ENCODE data around the gene PHC3.

Gene PHC3

DNA sequence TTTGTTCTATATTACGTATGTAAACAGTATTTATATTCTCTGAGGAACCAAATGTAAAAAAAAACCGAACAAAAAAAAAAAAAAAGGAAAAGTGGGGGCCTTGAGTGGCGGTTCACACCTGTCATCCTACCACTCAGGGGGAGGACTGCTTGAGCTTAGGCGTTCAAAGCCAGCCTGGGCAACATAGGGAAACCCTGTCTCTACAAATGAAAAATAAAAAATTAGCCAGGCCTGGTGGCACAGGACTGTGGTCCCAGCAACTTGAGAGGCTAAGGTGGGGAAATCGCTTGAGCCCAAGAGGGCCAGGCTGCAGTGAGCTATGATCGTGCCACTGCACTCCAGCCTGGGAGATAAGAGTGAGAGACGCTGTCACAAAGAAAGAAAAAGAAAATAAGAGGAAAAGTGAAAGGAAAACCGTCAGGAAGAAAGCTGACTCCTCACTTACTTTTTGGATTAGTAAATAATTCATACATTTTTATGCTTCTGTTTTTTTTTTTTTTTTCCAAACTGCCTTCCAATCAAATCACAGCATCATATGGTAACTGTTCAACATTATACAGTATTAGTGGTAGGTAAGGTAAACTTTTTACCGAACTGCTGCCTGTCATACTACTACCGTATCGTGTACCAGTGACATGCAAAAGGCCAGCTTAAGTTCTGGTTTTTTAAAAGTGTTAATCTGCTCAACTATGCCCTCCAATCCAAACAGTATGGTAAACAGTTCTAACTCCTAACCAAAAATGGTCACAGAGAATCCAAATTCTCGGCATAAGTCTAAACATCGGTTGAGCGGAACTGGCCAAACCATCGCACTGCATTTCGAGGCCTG lies 1.2 kb downstream of the PHC3 start:
- Histone ChIP-seq H3K4me3 (ENCODE audit: low read depth, low read length) (peak overlapping the region; percentile 100), H3K27me3 (ENCODE audit: control insufficient read depth, insufficient read depth, low read length) (no peaks in the 10 kb centered on the region), H3K9ac (ENCODE audit: low read depth, low read length) (peak overlapping the region; percentile 93), H3K9me3 (ENCODE audit: control insufficient read depth, insufficient read depth, low read length) (no peaks in the 10 kb centered on the region), H3K36me3 (ENCODE audit: control insufficient read depth, insufficient read depth, low read length) (peaks cover 35% of the 10 kb centered on the region), H3K27ac (ENCODE audit: low read depth, low read length) (peak overlapping the region; percentile 76), H3K4me1 (ENCODE audit: control insufficient read depth, insufficient read depth, low read length) (peaks cover 13% of the 10 kb centered on the region)

DNA sequence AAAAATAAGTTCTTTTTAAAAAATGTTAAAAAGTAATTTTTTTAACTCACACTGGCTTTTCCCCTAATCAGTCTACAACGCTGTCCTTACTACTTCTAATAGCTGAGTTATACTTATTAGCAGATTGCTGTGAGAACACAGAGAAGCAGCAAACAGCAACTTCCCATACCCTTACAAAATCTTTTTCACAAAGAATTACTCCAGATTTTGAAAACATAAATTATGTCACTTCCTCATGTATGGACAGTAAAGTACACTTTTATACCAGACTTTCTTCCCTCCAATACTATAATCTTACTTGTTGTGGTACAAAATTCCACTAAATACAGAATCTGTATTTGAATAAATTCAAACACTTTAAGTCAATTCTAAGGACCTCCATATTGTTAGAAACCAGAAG lies 2.1 kb downstream of the PHC3 start:
- Histone ChIP-seq H3K4me1 (ENCODE audit: control insufficient read depth, insufficient read depth, low read length) (peaks cover 13% of the 10 kb centered on the region), H3K9ac (ENCODE audit: low read depth, low read length) (0 out of 2 replicates have a peak overlapping the region, but pooled peaks have one; percentile 14), H3K9me3 (ENCODE audit: control insufficient read depth, insufficient read depth, low read length) (no peaks in the 10 kb centered on the region), H3K27ac (ENCODE audit: low read depth, low read length) (no peak overlapping the region), H3K36me3 (ENCODE audit: control insufficient read depth, insufficient read depth, low read length) (peaks cover 43% of the 10 kb centered on the region), H3K27me3 (ENCODE audit: control insufficient read depth, insufficient read depth, low read length) (no peaks in the 10 kb centered on the region), H3K4me3 (ENCODE audit: low read depth, low read length) (peak overlapping the region; percentile 100; the same call in 1 of the 2 replicates)

DNA sequence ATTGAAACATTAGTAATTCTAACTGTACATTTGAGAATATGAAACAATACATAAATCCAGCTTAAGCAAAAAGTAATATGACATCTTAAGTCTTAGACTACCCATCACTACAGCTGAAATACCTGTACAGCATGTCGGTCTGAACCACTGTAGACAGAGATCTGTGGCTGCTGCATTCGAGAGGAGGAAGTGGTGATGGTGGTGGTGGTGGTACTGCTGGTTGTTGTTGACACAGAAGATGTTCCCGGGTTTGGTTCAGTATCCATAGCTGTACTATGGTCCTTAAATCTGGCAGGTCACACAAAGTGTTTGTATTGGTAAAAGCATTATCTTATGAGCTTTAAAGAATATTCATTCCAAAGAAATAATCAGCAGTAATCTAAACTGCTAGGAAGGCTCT lies 2.9 kb downstream of the PHC3 start:
- Histone ChIP-seq H3K36me3 (ENCODE audit: control insufficient read depth, insufficient read depth, low read length) (peaks cover 50% of the 10 kb centered on the region), H3K4me3 (ENCODE audit: low read depth, low read length) (no peak overlapping the region), H3K27ac (ENCODE audit: low read depth, low read length) (no peak overlapping the region), H3K4me1 (ENCODE audit: control insufficient read depth, insufficient read depth, low read length) (peaks cover 13% of the 10 kb centered on the region), H3K9ac (ENCODE audit: low read depth, low read length) (no peak overlapping the region), H3K9me3 (ENCODE audit: control insufficient read depth, insufficient read depth, low read length) (no peaks in the 10 kb centered on the region), H3K27me3 (ENCODE audit: control insufficient read depth, insufficient read depth, low read length) (no peaks in the 10 kb centered on the region)

DNA sequence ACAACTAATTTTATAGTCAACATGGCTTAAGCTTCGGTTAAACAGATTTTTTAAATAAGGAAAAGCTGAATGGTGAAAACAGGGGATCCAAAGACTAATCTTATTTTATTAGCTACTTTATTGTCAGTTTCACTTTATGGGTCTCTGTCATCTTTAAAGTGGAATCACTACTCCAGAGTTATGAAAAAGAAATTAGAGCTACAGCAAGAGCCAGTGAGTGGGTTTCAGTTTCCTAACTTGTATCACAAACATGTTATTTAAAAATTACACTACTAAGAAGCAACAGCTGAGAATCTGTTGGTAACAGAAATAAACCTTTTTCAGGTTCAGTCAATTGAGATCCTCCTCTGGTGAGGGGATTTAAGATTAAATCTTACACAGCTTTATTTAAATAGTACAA lies 10.0 kb downstream of the PHC3 start:
- Histone ChIP-seq H3K36me3 (ENCODE audit: control insufficient read depth, insufficient read depth, low read length) (peaks cover 89% of the 10 kb centered on the region), H3K4me3 (ENCODE audit: low read depth, low read length) (no peak overlapping the region), H3K4me1 (ENCODE audit: control insufficient read depth, insufficient read depth, low read length) (no peaks in the 10 kb centered on the region), H3K27me3 (ENCODE audit: control insufficient read depth, insufficient read depth, low read length) (no peaks in the 10 kb centered on the region), H3K27ac (ENCODE audit: low read depth, low read length) (no peak overlapping the region), H3K9me3 (ENCODE audit: control insufficient read depth, insufficient read depth, low read length) (no peaks in the 10 kb centered on the region), H3K9ac (ENCODE audit: low read depth, low read length) (no peak overlapping the region)

DNA sequence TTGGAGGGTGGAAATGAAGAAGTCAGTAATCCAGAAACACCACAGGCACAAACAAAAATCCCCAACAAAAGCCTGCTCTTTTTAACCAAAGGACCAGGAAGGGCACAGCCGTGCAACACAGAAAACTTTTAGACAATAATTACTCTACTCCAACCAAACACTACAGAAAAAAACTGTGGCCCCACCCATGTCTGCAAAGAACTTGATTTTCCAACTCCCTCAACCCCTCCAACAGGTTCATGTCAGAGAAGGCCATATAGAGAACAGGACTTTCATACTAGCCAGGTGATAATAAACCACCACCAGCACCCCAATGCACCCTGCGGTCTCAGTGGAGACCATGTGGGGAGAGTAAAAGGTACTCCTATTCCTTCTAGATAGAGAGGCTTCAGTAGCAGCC lies 16.8 kb downstream of the PHC3 start:
- H3K9ac ChIP-seq (ENCODE audit: low read depth, low read length), result no peak overlapping the region

DNA sequence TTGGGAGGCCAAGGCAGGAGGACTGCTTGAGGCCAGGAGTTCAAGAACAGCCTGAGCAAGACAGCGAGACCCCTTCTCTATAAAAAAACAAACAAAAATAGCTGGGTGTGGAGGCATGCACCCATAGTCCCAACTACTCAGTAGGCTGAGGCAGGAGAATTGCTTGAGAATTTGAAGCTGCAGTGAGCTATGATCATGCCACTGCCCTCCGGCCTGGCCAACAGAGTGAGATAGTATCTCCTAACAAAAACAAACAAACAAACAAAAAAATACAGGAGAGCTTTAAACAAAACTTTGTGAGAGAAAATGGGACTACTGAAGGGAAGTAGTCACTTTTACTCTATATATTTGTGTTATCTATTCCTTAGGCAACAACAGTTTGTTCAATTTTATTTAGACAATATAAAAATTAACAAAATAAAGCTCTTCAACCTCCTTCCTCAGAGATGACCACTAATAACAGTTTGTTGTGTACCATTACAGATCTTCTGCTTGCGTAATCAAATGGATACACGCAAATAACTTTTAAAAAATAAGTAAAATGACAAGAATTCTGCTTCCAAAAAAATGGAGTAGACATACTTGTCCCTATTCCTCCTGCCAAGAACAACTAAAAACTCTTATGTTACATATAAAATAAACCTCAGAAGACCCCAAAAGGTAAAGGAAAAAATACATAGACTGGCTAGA lies 17.4 kb downstream of the PHC3 start:
- Histone ChIP-seq H3K27ac (ENCODE audit: low read depth, low read length) (no peak overlapping the region), H3K9ac (ENCODE audit: low read depth, low read length) (no peak overlapping the region), H3K27me3 (ENCODE audit: control insufficient read depth, insufficient read depth, low read length) (no peaks in the 10 kb centered on the region), H3K4me3 (ENCODE audit: low read depth, low read length) (no peak overlapping the region), H3K36me3 (ENCODE audit: control insufficient read depth, insufficient read depth, low read length) (peaks cover 49% of the 10 kb centered on the region), H3K9me3 (ENCODE audit: control insufficient read depth, insufficient read depth, low read length) (no peaks in the 10 kb centered on the region), H3K4me1 (ENCODE audit: control insufficient read depth, insufficient read depth, low read length) (no peaks in the 10 kb centered on the region)

More for the DNA sequence above, 16.8 kb downstream of the PHC3 start:
- H3K27ac ChIP-seq (ENCODE audit: low read depth, low read length), result no peak overlapping the region
- H3K4me1 ChIP-seq (ENCODE audit: control insufficient read depth, insufficient read depth, low read length), result no peaks in the 10 kb centered on the region
- H3K27me3 ChIP-seq (ENCODE audit: control insufficient read depth, insufficient read depth, low read length), result no peaks in the 10 kb centered on the region
- peaks cover 55% of the 10 kb centered on the region for H3K36me3 ChIP-seq (ENCODE audit: control insufficient read depth, insufficient read depth, low read length)
- no peaks in the 10 kb centered on the region for H3K9me3 ChIP-seq (ENCODE audit: control insufficient read depth, insufficient read depth, low read length)
- H3K4me3 ChIP-seq (ENCODE audit: low read depth, low read length), result no peak overlapping the region

DNA sequence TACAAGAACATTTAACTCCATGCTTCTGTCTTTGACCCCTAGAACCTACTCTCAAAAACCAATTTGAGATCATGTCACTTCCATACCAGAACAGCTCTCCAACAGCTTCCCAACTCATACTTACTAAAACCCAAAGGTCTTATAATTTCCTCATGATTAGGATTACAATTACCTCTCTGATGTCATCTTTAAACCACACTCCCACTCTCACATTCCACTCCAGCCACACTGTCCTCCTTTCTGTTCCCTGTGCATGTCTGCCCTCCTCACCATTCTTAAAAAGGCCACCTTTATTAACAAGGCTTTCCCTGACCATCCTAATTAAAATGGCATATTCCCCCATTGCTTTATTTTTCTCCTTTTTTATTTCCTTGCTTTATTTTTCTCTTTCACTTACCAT lies 18.9 kb downstream of the PHC3 start:
- Histone ChIP-seq H3K27me3 (ENCODE audit: control insufficient read depth, insufficient read depth, low read length) (no peaks in the 10 kb centered on the region), H3K4me1 (ENCODE audit: control insufficient read depth, insufficient read depth, low read length) (no peaks in the 10 kb centered on the region), H3K36me3 (ENCODE audit: control insufficient read depth, insufficient read depth, low read length) (peaks cover 35% of the 10 kb centered on the region), H3K9me3 (ENCODE audit: control insufficient read depth, insufficient read depth, low read length) (no peaks in the 10 kb centered on the region), H3K4me3 (ENCODE audit: low read depth, low read length) (no peak overlapping the region), H3K27ac (ENCODE audit: low read depth, low read length) (no peak overlapping the region), H3K9ac (ENCODE audit: low read depth, low read length) (no peak overlapping the region)

DNA sequence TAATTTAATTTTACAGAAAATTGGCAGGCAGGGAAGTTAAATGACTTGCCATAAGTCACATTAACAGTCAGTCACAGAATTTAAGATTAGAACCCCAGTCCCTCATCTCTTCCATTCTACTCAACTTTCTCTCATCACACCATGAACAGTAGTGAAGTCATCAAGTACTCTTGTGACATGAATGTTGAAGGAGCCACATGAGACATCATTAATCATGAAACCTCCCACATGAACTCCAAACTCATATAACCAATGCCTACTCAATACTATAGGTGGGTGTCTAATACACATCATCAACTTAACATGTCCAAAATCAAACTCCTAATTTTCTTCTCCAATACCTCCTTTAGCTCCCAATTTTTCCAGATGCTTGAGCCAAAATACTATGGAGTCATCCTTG lies 19.5 kb downstream of the PHC3 start:
- H3K9me3 ChIP-seq (ENCODE audit: control insufficient read depth, insufficient read depth, low read length), result no peaks in the 10 kb centered on the region
- no peak overlapping the region for H3K27ac ChIP-seq (ENCODE audit: low read depth, low read length)
- H3K4me1 ChIP-seq (ENCODE audit: control insufficient read depth, insufficient read depth, low read length), result no peaks in the 10 kb centered on the region
- peaks cover 39% of the 10 kb centered on the region for H3K36me3 ChIP-seq (ENCODE audit: control insufficient read depth, insufficient read depth, low read length)
- no peaks in the 10 kb centered on the region for H3K27me3 ChIP-seq (ENCODE audit: control insufficient read depth, insufficient read depth, low read length)
- no peak overlapping the region for H3K9ac ChIP-seq (ENCODE audit: low read depth, low read length)
- H3K4me3 ChIP-seq (ENCODE audit: low read depth, low read length), result no peak overlapping the region

DNA sequence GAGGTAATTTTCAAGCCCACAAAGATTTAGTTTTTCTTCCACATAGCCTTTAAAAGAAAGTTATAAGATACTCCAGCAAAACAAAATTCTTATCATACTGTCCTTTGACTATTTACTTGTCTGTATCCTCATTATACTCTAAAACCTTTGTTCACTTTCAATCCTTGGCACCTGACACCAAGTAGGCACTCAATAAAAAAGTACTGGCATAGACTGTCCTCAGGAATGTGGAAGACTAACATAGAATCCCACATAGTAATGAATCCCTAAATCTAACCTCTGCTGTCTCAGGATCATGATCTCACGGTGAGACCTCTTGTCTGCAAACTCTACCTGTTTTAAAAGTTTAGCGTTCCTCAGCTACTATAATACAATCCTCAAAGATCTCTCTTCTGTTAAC lies 21.6 kb downstream of the PHC3 start:
- no peaks in the 10 kb centered on the region for H3K4me1 ChIP-seq (ENCODE audit: control insufficient read depth, insufficient read depth, low read length)
- H3K4me3 ChIP-seq (ENCODE audit: low read depth, low read length), result no peak overlapping the region
- no peaks in the 10 kb centered on the region for H3K27me3 ChIP-seq (ENCODE audit: control insufficient read depth, insufficient read depth, low read length)
- H3K9ac ChIP-seq (ENCODE audit: low read depth, low read length), result no peak overlapping the region
- no peaks in the 10 kb centered on the region for H3K9me3 ChIP-seq (ENCODE audit: control insufficient read depth, insufficient read depth, low read length)
- H3K36me3 ChIP-seq (ENCODE audit: control insufficient read depth, insufficient read depth, low read length), result peaks cover 30% of the 10 kb centered on the region
- H3K27ac ChIP-seq (ENCODE audit: low read depth, low read length), result no peak overlapping the region

DNA sequence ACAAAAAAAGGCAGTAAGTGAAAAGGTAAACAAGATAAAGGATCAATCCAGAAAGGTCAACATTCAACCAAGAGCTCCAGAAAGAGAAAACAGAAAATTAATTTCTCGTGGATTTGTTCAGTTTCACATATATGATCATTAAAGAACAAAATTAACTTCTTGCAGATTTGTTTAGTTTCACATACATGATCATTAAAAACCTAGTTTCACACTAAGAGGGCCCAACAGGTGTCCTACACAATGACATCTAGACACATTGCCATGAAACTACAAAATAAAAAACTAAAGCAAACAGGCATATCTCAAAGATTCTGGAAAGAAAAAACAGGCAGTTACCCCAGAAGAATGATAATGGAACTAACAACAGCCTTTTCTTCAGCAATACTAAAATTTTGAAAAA lies 22.1 kb downstream of the PHC3 start:
- Histone ChIP-seq H3K4me3 (ENCODE audit: low read depth, low read length) (no peak overlapping the region), H3K27ac (ENCODE audit: low read depth, low read length) (no peak overlapping the region), H3K36me3 (ENCODE audit: control insufficient read depth, insufficient read depth, low read length) (peaks cover 30% of the 10 kb centered on the region), H3K9ac (ENCODE audit: low read depth, low read length) (no peak overlapping the region), H3K4me1 (ENCODE audit: control insufficient read depth, insufficient read depth, low read length) (no peaks in the 10 kb centered on the region), H3K9me3 (ENCODE audit: control insufficient read depth, insufficient read depth, low read length) (no peaks in the 10 kb centered on the region), H3K27me3 (ENCODE audit: control insufficient read depth, insufficient read depth, low read length) (no peaks in the 10 kb centered on the region)

DNA sequence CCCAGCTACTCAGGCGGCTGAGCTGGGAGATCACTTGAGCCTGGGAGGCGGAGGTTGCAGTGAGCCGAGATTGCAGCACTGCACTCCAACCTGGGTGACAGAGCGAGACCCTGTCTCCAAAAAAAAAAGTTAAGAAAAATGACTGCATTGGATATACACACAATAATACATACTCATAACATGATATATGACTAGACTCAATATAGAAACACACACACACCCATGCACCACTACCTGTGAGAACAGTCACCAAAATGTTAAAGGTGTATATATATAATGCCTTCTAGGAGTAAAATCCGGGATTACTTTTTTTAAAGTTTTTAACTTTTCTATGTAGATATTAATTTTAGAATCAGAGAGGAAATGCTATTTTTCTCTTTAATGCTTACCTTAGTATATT lies 25.9 kb downstream of the PHC3 start:
- Histone ChIP-seq H3K9me3 (ENCODE audit: control insufficient read depth, insufficient read depth, low read length) (no peaks in the 10 kb centered on the region), H3K9ac (ENCODE audit: low read depth, low read length) (no peak overlapping the region), H3K4me1 (ENCODE audit: control insufficient read depth, insufficient read depth, low read length) (peaks cover 3% of the 10 kb centered on the region; the same call in 1 of the 2 replicates), H3K27me3 (ENCODE audit: control insufficient read depth, insufficient read depth, low read length) (no peaks in the 10 kb centered on the region), H3K36me3 (ENCODE audit: control insufficient read depth, insufficient read depth, low read length) (peaks cover 6% of the 10 kb centered on the region; the same call in 1 of the 2 replicates), H3K4me3 (ENCODE audit: low read depth, low read length) (no peak overlapping the region), H3K27ac (ENCODE audit: low read depth, low read length) (no peak overlapping the region)

Measured in HUES48 (cell line).